GM21717 (cell line): ENCODE measurements around the gene KATNBL1.

Source experiments
- ATAC-seq: cut with Tn5 transposase; IDR thresholded peaks from one replicate; pipeline ENCODE4 v1.9.1; 2021; ENCODE audit warnings: mild to moderate bottlenecking, moderate library complexity; ENCODE audit not compliant: unreplicated experiment

KATNBL1 gene

GRCh38 chr15:34209421-34210282, at the start of gene KATNBL1:
TSS of gene KATNBL1 (minus strand) at chr15:34210096. CDS start at chr15:34163676, 46,420 bp downstream.
- ATAC-seq, result peak; percentile 90

GRCh38 chr15:34259566-34259965, 49.7 kb upstream of the KATNBL1 start:
- no peak for ATAC-seq

GRCh38 chr15:34258151-34258550, 48.3 kb upstream of the KATNBL1 start:
- ATAC-seq, result no peak

- ATAC-seq, result no peak
These were observed 42.6 kb upstream of the KATNBL1 start for GRCh38 chr15:34252545-34252944.

GRCh38 chr15:34248190-34248589, 38.3 kb upstream of the KATNBL1 start:
- no peak for ATAC-seq

GRCh38 chr15:34246276-34246976, 36.5 kb upstream of the KATNBL1 start:
- ATAC-seq, result no peak

- ATAC-seq, result no peak
These were observed 33.3 kb upstream of the KATNBL1 start for GRCh38 chr15:34243226-34243625.

GRCh38 chr15:34242331-34242710, 32.4 kb upstream of the KATNBL1 start:
- ATAC-seq, result no peak

- ATAC-seq, result no peak
These were observed 31.8 kb upstream of the KATNBL1 start for GRCh38 chr15:34241376-34242330.

GRCh38 chr15:34240537-34240936, 30.6 kb upstream of the KATNBL1 start:
- ATAC-seq, result no peak

GRCh38 chr15:34239151-34239808, 29.4 kb upstream of the KATNBL1 start:
- ATAC-seq, result no peak

- ATAC-seq, result no peak
These were observed 23.7 kb upstream of the KATNBL1 start for GRCh38 chr15:34233614-34234013.

GRCh38 chr15:34223904-34224596, 14.2 kb upstream of the KATNBL1 start:
- ATAC-seq, result no peak

GRCh38 chr15:34217587-34218225, 7.8 kb upstream of the KATNBL1 start:
- no peak for ATAC-seq

GRCh38 chr15:34216527-34217270, 6.8 kb upstream of the KATNBL1 start:
- ATAC-seq, result no peak

GRCh38 chr15:34214135-34214534, 4.2 kb upstream of the KATNBL1 start:
- no peak for ATAC-seq

- ATAC-seq, result no peak
These were observed 3.8 kb upstream of the KATNBL1 start for GRCh38 chr15:34213690-34214089.

- ATAC-seq, result no peak
These were observed 3.9 kb downstream of the KATNBL1 start for GRCh38 chr15:34206011-34206410.

GRCh38 chr15:34203936-34204335, 6.0 kb downstream of the KATNBL1 start:
- no peak for ATAC-seq
